ENCODE results near the gene MFGE8. TPM values are rescaled to one million over a fixed set of nuclear protein-coding genes. Genes with fewer than 3 reads are reported as not detected.

MFGE8 gene
- total RNA-seq, 1 experiment from 2014 or later: 54.5 TPM

DNA sequence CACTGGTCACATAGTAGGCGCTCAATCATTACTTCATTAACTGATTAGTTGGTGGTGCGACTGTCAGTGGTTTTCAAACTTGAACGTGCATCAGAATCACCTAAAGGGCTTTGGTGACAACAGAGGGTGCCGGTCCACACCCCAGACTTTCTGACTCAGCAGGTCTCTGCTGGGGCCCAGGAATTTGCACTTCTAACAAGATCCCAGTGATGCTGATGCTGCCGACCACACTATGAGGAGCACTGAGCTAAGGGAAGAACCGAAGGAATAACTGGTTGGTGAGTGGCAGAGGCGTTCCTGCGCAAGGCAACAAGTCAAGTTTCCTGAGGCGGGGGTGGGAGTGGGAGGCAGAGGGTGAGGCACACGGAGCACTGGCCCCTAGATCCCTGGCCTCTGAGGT is 36.6 kb downstream of the MFGE8 start:
- ChIA-PET CTCF (no interaction called here), POLR2A (ENCODE audit: unreplicated experiment) (no interaction called here)
- intact Hi-C loops (cut with micrococcal nuclease; ENCODE audit: unreplicated experiment): no loop called here
- no peak for DNase-seq
- Histone ChIP-seq H3K4me3 (no peak overlapping the region), H3K9me2 (ENCODE audit: insufficient read depth) (no peaks in the 10 kb centered on the region), H2AFZ (no peak overlapping the region), H4K20me1 (ENCODE audit: insufficient read depth) (no peaks in the 10 kb centered on the region), H3K27me3 (ENCODE audit: insufficient read depth, low read depth) (peaks cover 50% of the 10 kb centered on the region), H3K27ac (no peak overlapping the region), H3K79me2 (ENCODE audit: low read depth) (no peaks in the 10 kb centered on the region), H3K36me3 (ENCODE audit: low read depth) (no peaks in the 10 kb centered on the region), H3K4me1 (replicated peaks; ENCODE audit: insufficient read depth) (no peaks in the 10 kb centered on the region), H3K4me2 (no peak overlapping the region), H3F3A (ENCODE audit: insufficient read depth, low read depth) (no peaks in the 10 kb centered on the region), H3K9me3 (ENCODE audit: insufficient read depth, low read depth) (no peaks in the 10 kb centered on the region)
- TF ChIP-seq, protein P1, sequence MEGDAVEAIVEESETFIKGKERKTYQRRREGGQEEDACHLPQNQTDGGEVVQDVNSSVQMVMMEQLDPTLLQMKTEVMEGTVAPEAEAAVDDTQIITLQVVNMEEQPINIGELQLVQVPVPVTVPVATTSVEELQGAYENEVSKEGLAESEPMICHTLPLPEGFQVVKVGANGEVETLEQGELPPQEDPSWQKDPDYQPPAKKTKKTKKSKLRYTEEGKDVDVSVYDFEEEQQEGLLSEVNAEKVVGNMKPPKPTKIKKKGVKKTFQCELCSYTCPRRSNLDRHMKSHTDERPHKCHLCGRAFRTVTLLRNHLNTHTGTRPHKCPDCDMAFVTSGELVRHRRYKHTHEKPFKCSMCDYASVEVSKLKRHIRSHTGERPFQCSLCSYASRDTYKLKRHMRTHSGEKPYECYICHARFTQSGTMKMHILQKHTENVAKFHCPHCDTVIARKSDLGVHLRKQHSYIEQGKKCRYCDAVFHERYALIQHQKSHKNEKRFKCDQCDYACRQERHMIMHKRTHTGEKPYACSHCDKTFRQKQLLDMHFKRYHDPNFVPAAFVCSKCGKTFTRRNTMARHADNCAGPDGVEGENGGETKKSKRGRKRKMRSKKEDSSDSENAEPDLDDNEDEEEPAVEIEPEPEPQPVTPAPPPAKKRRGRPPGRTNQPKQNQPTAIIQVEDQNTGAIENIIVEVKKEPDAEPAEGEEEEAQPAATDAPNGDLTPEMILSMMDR (conservative IDR thresholded peaks at IDR 0.05): no peak
- no peak for TF ChIP-seq EZH2 (IDR thresholded peaks at IDR 0.05; ENCODE audit: low read depth)
- BruUV-seq (replicated peaks): no TSS peak

DNA sequence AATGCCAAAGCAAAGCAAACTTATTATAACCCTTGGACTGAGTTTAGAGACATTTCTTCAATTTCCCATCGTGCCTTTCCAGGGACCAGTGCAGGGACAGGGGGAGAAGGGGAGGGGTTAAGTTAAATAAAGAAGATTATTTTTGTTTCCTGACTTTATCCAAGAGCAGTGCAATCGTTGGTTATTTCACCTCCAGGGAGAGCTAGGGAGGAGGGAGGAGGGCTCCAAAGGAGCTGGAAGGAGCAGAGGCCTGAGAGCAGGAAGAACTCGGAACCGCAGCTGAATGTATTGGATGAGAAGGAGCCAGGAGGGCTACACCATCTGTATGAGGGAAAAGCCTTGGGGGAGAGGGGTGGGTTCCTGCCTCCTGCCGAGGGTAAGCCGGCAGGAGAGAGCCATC is 38.5 kb downstream of the MFGE8 start:
- H3K9me2 ChIP-seq (ENCODE audit: insufficient read depth): no peaks in the 10 kb centered on the region
- no peak for DNase-seq
- no peak overlapping the region for H3K4me2 ChIP-seq
- POLR2A ChIA-PET (ENCODE audit: unreplicated experiment): no interaction called here
- CTCF ChIA-PET: no interaction called here
- intact Hi-C loops (cut with micrococcal nuclease; ENCODE audit: unreplicated experiment): no loop called here
- TF ChIP-seq EZH2 (IDR thresholded peaks at IDR 0.05; ENCODE audit: low read depth): no peak
- TF ChIP-seq, protein P1 (conservative IDR thresholded peaks at IDR 0.05): no peak
- no peak overlapping the region for H3K4me3 ChIP-seq
- H3K36me3 ChIP-seq (ENCODE audit: low read depth): no peaks in the 10 kb centered on the region
- no peak overlapping the region for H2AFZ ChIP-seq
- H4K20me1 ChIP-seq (ENCODE audit: insufficient read depth): no peaks in the 10 kb centered on the region
- no peak overlapping the region for H3K27ac ChIP-seq
- no peaks in the 10 kb centered on the region for H3F3A ChIP-seq (ENCODE audit: insufficient read depth, low read depth)
- no peaks in the 10 kb centered on the region for H3K4me1 ChIP-seq (replicated peaks; ENCODE audit: insufficient read depth)
- H3K79me2 ChIP-seq (ENCODE audit: low read depth): no peaks in the 10 kb centered on the region
- no peaks in the 10 kb centered on the region for H3K9me3 ChIP-seq (ENCODE audit: insufficient read depth, low read depth)
- no TSS peak for BruUV-seq (replicated peaks)
- H3K27me3 ChIP-seq (ENCODE audit: insufficient read depth, low read depth): peaks cover 67% of the 10 kb centered on the region

DNA sequence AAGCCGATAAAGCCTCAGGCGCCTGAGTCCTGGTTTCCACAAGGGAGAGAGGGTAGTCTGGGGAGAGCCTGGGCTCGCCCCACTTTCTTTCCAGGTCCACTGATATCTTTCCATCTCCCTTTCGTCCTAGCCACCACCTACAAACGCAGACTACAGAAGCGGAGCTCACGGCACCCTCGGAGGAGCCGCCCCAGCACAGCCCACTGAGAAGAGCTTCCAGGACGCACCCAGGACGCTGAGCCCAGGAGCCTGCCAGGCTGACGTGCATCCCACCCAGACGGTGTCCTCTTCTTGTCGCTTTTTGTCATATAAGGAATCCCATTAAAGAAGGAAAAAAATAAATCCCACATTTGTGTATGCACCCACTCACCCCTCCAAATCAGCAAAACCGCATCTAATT is 38.9 kb downstream of the MFGE8 start:
- Histone ChIP-seq H2AFZ (no peak overlapping the region), H3K4me1 (replicated peaks; ENCODE audit: insufficient read depth) (no peaks in the 10 kb centered on the region), H3K9me3 (ENCODE audit: insufficient read depth, low read depth) (no peaks in the 10 kb centered on the region), H3K27me3 (ENCODE audit: insufficient read depth, low read depth) (peaks cover 68% of the 10 kb centered on the region), H4K20me1 (ENCODE audit: insufficient read depth) (no peaks in the 10 kb centered on the region), H3K79me2 (ENCODE audit: low read depth) (no peaks in the 10 kb centered on the region), H3F3A (ENCODE audit: insufficient read depth, low read depth) (no peaks in the 10 kb centered on the region), H3K9me2 (ENCODE audit: insufficient read depth) (no peaks in the 10 kb centered on the region), H3K4me3 (no peak overlapping the region), H3K36me3 (ENCODE audit: low read depth) (no peaks in the 10 kb centered on the region), H3K4me2 (no peak overlapping the region), H3K27ac (no peak overlapping the region)
- DNase-seq: no peak
- ChIA-PET CTCF (no interaction called here), POLR2A (ENCODE audit: unreplicated experiment) (no interaction called here)
- TF ChIP-seq EZH2 (IDR thresholded peaks at IDR 0.05; ENCODE audit: low read depth): no peak
- TF ChIP-seq, protein P1 (conservative IDR thresholded peaks at IDR 0.05): no peak
- intact Hi-C loops (cut with micrococcal nuclease; ENCODE audit: unreplicated experiment): no loop called here
- no TSS peak for BruUV-seq (replicated peaks)

All from PC-9 (cell line).